SK-N-SH (cell line): ENCODE data around the gene PHYKPL. TPM values are rescaled to one million over a fixed set of nuclear protein-coding genes. Genes with fewer than 3 reads are reported as not detected.

Experiments used
- CTCF ChIA-PET: fragments of 300-600, 350-600 bp; formaldehyde crosslinking; extraction: SDS; loops from one replicate; lab custom pipeline; 2021; lab: Yijun Ruan, JAX
- POLR2A ChIA-PET: fragments of 350-600 bp; sonication (Branson Sonifier 250); formaldehyde crosslinking; extraction: SDS; loops from one replicate; lab custom pipeline; 2020; ENCODE audit warnings: antibody characterized with exemption, inconsistent platforms; lab: Yijun Ruan, JAX
- DNase-seq: peaks from one replicate; pipeline ENCODE4 v3.0.0; 2012
- H2AFZ ChIP-seq: fragments of 200-600 bp; sonication (generic); 2 replicates; pipeline ENCODE4 v1.8.1; 2016; ENCODE audit warnings: antibody characterized with exemption, mild to moderate bottlenecking, low read depth
- H3F3A ChIP-seq: fragments of 200-600 bp; sonication (generic); replicated peaks from 2 replicates; pipeline ENCODE3; 2016; ENCODE audit warnings: antibody characterized with exemption, mild to moderate bottlenecking; ENCODE audit not compliant: insufficient read depth
- H3K27ac ChIP-seq, 2 experiments: fragments of 200-500 bp in 1 of 2; fragments of 200-600 bp in 1 of 2; sonication (Bioruptor generic) in 1 of 2; sonication (generic), shearing (Covaris generic) in 1 of 2; 2 replicates each; pipeline versions ENCODE4 v1.5.1 to v1.6.1; 2014 to 2016; ENCODE audit warnings: low read depth in 2 of 2, inconsistent platforms in 1 of 2, low read length in 1 of 2, mild to moderate bottlenecking in 1 of 2, mixed read lengths in 1 of 2
- H3K27me3 ChIP-seq: fragments of 200-600 bp; sonication (generic), shearing (Covaris generic); 2 replicates; pipeline ENCODE4 v1.6.1; 2016; ENCODE audit warnings: mixed run types; ENCODE audit not compliant: insufficient read depth
- H3K36me3 ChIP-seq, 2 experiments: fragments of 200-500 bp in 1 of 2; fragments of 200-600 bp in 1 of 2; sonication (Bioruptor generic) in 1 of 2; sonication (generic) in 1 of 2; replicated peaks in 1 of 2; 2 replicates each; pipeline versions ENCODE3 to v1.5.1; 2014 to 2016; ENCODE audit warnings: low read length in 1 of 2, mild to moderate bottlenecking in 1 of 2; ENCODE audit not compliant: insufficient read depth in 2 of 2, control insufficient read depth in 1 of 2
- H3K4me1 ChIP-seq, 2 experiments: fragments of 200-500 bp in 1 of 2; fragments of 200-600 bp in 1 of 2; sonication (Bioruptor generic) in 1 of 2; sonication (generic), shearing (Covaris generic) in 1 of 2; 2 replicates each; pipeline versions ENCODE4 v1.5.1 to v1.6.1; 2014 to 2016; ENCODE audit warnings: low read depth in 1 of 2, low read length in 1 of 2, mixed run types in 1 of 2; ENCODE audit not compliant: insufficient read depth in 2 of 2, control insufficient read depth in 1 of 2
- H3K4me2 ChIP-seq: fragments of 200-600 bp; sonication (generic), shearing (Covaris generic); 2 replicates; pipeline ENCODE4 v1.6.1; 2017; ENCODE audit warnings: mixed run types
- H3K4me3 ChIP-seq, 2 experiments: fragments of 200-500 bp in 1 of 2; fragments of 200-600 bp in 1 of 2; sonication (Bioruptor generic) in 1 of 2; sonication (generic), shearing (Covaris generic) in 1 of 2; 2 replicates each; pipeline versions ENCODE4 v1.5.1 to v1.8.1; 2014 to 2016; ENCODE audit warnings: low read depth in 2 of 2, inconsistent platforms in 1 of 2, low read length in 1 of 2, mild to moderate bottlenecking in 1 of 2, mixed read lengths in 1 of 2, moderate library complexity in 1 of 2
- H3K79me2 ChIP-seq: fragments of 200-600 bp; sonication (generic); 2 replicates; pipeline ENCODE4 v1.8.1; 2017; ENCODE audit warnings: mild to moderate bottlenecking; ENCODE audit not compliant: insufficient read depth
- H3K9ac ChIP-seq: fragments of 200-600 bp; sonication (generic); 2 replicates; pipeline ENCODE4 v1.6.1; 2017; ENCODE audit warnings: mixed run types
- H3K9me2 ChIP-seq: fragments of 200-600 bp; sonication (generic); 2 replicates; pipeline ENCODE4 v1.6.1; 2017; ENCODE audit warnings: mixed run types
- H3K9me3 ChIP-seq: fragments of 200-600 bp; sonication (generic); 2 replicates; pipeline ENCODE4 v1.6.1; 2017; ENCODE audit warnings: mixed run types, mild to moderate bottlenecking, moderate library complexity
- H4K20me1 ChIP-seq: fragments of 200-600 bp; sonication (generic); 2 replicates; pipeline ENCODE4 v1.6.1; 2017; ENCODE audit warnings: mild to moderate bottlenecking, mixed run types; ENCODE audit not compliant: insufficient read depth
- CHD2 ChIP-seq: fragments of 150-350 bp; IDR thresholded peaks from 2 replicates; pipeline ENCODE4 v1.6.1; 2018; ENCODE audit warnings: low read length; ENCODE audit not compliant: partially characterized antibody
- FOXJ3 ChIP-seq: sonication (generic); formaldehyde crosslinking; IDR thresholded peaks from 2 replicates; pipeline ENCODE4 v1.5.1; 2020; ENCODE audit warnings: mild to moderate bottlenecking, missing genetic modification reagents
- JUND ChIP-seq: IDR thresholded peaks from 2 replicates; pipeline ENCODE4 v1.4.0; 2012
- NFIC ChIP-seq: IDR thresholded peaks from 2 replicates; pipeline ENCODE4 v1.4.0; 2012; ENCODE audit warnings: borderline replicate concordance
- POLR2AphosphoS5 ChIP-seq: IDR thresholded peaks from 2 replicates; pipeline ENCODE4 v1.6.1; 2012; ENCODE audit warnings: low read depth, low read length
- RAD21 ChIP-seq: IDR thresholded peaks from 2 replicates; pipeline ENCODE4 v1.6.1; 2012; ENCODE audit warnings: mild to moderate bottlenecking, low read length
- SMC3 ChIP-seq: IDR thresholded peaks from 2 replicates; pipeline ENCODE4 v1.6.1; 2012; ENCODE audit warnings: low read depth, low read length, improper control_type of control experiment
- TCF12 ChIP-seq: IDR thresholded peaks from 2 replicates; pipeline ENCODE4 v1.4.0; 2012
- TEAD4 ChIP-seq: IDR thresholded peaks from 2 replicates; pipeline ENCODE4 v1.4.0; 2012; ENCODE audit warnings: mild to moderate bottlenecking, borderline replicate concordance; ENCODE audit not compliant: insufficient read depth
- whole genome bisulfite sequencing: methylation state at CpG from one replicate; pipeline ENCODE4 v1.1.6; 2017; ENCODE audit warnings: low lambda C conversion rate; 5-methylcytosine and 5-hydroxymethylcytosine counted together
- polyA plus RNA-seq, 3 experiments: library from polyadenylated mRNA; depleted of rRNA; stranded (reverse); fragments of >200 nt; gene quantifications; 2 replicates each; pipeline ENCODE4 v1.2.3, GENCODE V29; 2012
- TF ChIP-seq, protein P1 (sequence below): IDR thresholded peaks from 2 replicates; pipeline ENCODE4 v1.4.0; 2012; ENCODE audit warnings: low read depth, borderline replicate concordance
- TF ChIP-seq, protein P2 (sequence below): IDR thresholded peaks from 2 replicates; pipeline ENCODE4 v1.6.1; 2012; ENCODE audit warnings: mild to moderate bottlenecking, low read depth, low read length, moderate library complexity
- TF ChIP-seq, protein P3 (sequence below): fragments of 200-600 bp; sonication (generic); IDR thresholded peaks from 2 replicates; pipeline ENCODE4 v1.6.1; 2017; ENCODE audit warnings: antibody characterized with exemption, mild to moderate bottlenecking, moderate library complexity
- TF ChIP-seq, protein P4 (sequence below): IDR thresholded peaks from 2 replicates; pipeline ENCODE4; 2012

PHYKPL gene
- polyA plus RNA-seq, 1 of the 3 experiments (the other 2 are of a cell fraction): 46.8 TPM

DNA sequence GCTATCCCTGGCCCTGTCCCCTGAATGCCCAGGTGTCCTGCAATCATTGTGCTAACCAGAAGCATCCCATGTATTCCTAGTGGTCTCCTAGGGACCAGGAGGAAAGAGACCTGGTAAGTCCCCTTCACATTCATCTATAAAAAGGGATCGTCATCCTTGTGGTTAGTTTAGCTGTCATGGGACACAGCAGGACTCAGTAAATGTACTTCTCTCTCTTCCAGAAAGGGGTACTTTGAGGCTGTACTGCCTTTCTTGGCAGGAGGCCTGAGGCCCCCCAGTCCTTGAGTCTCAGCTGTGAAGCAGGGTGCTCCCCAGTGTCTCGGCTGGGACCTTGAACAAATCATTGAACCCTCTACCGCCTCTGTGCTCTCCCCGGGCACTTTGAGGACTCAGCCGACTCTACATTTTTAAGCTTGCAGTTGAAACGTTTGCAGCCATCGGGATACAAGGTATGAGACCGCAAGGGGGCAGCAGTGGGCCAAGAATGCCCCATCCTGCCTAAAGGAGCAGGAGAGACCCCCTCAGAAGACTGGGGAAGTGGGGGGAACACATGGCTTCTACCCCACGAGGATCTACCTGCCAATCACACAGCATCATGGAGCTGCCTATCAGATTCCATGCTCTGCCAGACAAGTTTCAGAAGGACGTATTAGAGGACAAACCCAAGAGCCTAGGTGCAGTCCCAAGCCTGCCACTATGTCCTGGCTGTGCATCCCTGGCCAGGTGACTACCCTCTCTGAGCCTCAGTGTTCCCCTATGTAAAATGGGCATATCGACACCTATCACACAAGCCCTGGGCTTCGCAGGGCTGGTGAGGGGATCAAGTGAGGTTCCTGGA is 2.4 kb upstream of the PHYKPL start:
- Histone ChIP-seq H3K9me3 (no peaks in the 10 kb centered on the region), H3K36me3 (peaks cover 2 to 3% of the 10 kb centered on the region in 2 experiments), H3K79me2 (peaks cover 20% of the 10 kb centered on the region), H2AFZ (no peak overlapping the region), H3K27ac (no peak overlapping the region; a peak in 1 of 4 replicates), H4K20me1 (no peaks in the 10 kb centered on the region), H3K4me1 (peaks cover 11 to 53% of the 10 kb centered on the region in 2 experiments; a peak in 2 of 4 replicates), H3F3A (peaks cover 11% of the 10 kb centered on the region), H3K9ac (no peak overlapping the region), H3K9me2 (no peaks in the 10 kb centered on the region), H3K4me3 (no peak overlapping the region; a peak in 1 of 4 replicates), H3K4me2 (no peak overlapping the region), H3K27me3 (no peaks in the 10 kb centered on the region)
- ChIA-PET POLR2A (interaction anchor here (0.8 kb wide), 1 partner anchor 355 kb away, joined by 3 read pairs; the partner anchor contains the start of gene COL23A1), CTCF (interaction anchor here (0.6 to 12.2 kb wide), 44 partner anchors 9 to 1029 kb away, joined by 3 to 147 read pairs (median 4); partner anchors contain the start of genes COL23A1 and HNRNPAB)
- 22% methylated on average over 12 of the region's 12 CpGs for WGBS
- TF ChIP-seq TCF12: no peak
- TF ChIP-seq SMC3: peak; percentile 68
- TF ChIP-seq, protein P1, sequence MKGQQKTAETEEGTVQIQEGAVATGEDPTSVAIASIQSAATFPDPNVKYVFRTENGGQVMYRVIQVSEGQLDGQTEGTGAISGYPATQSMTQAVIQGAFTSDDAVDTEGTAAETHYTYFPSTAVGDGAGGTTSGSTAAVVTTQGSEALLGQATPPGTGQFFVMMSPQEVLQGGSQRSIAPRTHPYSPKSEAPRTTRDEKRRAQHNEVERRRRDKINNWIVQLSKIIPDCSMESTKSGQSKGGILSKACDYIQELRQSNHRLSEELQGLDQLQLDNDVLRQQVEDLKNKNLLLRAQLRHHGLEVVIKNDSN: no peak
- TF ChIP-seq, protein P2, sequence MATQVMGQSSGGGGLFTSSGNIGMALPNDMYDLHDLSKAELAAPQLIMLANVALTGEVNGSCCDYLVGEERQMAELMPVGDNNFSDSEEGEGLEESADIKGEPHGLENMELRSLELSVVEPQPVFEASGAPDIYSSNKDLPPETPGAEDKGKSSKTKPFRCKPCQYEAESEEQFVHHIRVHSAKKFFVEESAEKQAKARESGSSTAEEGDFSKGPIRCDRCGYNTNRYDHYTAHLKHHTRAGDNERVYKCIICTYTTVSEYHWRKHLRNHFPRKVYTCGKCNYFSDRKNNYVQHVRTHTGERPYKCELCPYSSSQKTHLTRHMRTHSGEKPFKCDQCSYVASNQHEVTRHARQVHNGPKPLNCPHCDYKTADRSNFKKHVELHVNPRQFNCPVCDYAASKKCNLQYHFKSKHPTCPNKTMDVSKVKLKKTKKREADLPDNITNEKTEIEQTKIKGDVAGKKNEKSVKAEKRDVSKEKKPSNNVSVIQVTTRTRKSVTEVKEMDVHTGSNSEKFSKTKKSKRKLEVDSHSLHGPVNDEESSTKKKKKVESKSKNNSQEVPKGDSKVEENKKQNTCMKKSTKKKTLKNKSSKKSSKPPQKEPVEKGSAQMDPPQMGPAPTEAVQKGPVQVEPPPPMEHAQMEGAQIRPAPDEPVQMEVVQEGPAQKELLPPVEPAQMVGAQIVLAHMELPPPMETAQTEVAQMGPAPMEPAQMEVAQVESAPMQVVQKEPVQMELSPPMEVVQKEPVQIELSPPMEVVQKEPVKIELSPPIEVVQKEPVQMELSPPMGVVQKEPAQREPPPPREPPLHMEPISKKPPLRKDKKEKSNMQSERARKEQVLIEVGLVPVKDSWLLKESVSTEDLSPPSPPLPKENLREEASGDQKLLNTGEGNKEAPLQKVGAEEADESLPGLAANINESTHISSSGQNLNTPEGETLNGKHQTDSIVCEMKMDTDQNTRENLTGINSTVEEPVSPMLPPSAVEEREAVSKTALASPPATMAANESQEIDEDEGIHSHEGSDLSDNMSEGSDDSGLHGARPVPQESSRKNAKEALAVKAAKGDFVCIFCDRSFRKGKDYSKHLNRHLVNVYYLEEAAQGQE: no peak
- TF ChIP-seq JUND: no peak
- TF ChIP-seq NFIC: no peak
- no peak for TF ChIP-seq POLR2AphosphoS5
- TF ChIP-seq CHD2: peak; percentile 31
- peak; percentile 81 for TF ChIP-seq RAD21
- no peak for TF ChIP-seq FOXJ3 (CRISPR knock-in tag)
- TF ChIP-seq, protein P3, sequence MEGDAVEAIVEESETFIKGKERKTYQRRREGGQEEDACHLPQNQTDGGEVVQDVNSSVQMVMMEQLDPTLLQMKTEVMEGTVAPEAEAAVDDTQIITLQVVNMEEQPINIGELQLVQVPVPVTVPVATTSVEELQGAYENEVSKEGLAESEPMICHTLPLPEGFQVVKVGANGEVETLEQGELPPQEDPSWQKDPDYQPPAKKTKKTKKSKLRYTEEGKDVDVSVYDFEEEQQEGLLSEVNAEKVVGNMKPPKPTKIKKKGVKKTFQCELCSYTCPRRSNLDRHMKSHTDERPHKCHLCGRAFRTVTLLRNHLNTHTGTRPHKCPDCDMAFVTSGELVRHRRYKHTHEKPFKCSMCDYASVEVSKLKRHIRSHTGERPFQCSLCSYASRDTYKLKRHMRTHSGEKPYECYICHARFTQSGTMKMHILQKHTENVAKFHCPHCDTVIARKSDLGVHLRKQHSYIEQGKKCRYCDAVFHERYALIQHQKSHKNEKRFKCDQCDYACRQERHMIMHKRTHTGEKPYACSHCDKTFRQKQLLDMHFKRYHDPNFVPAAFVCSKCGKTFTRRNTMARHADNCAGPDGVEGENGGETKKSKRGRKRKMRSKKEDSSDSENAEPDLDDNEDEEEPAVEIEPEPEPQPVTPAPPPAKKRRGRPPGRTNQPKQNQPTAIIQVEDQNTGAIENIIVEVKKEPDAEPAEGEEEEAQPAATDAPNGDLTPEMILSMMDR: peak; percentile 73
- no peak for TF ChIP-seq TEAD4
- TF ChIP-seq, protein P4, sequence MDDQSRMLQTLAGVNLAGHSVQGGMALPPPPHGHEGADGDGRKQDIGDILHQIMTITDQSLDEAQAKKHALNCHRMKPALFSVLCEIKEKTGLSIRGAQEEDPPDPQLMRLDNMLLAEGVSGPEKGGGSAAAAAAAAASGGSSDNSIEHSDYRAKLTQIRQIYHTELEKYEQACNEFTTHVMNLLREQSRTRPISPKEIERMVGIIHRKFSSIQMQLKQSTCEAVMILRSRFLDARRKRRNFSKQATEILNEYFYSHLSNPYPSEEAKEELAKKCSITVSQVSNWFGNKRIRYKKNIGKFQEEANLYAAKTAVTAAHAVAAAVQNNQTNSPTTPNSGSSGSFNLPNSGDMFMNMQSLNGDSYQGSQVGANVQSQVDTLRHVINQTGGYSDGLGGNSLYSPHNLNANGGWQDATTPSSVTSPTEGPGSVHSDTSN: no peak
- DNase-seq: peak; percentile 89
